ENCODE measurements around the gene S100B. TPM values are rescaled to one million over a fixed set of nuclear protein-coding genes. Genes with fewer than 3 reads are reported as not detected.

S100B gene
- total and polyA plus RNA-seq, 4 donors, result 0.79 to 1.4 (median 1.1) TPM

DNA sequence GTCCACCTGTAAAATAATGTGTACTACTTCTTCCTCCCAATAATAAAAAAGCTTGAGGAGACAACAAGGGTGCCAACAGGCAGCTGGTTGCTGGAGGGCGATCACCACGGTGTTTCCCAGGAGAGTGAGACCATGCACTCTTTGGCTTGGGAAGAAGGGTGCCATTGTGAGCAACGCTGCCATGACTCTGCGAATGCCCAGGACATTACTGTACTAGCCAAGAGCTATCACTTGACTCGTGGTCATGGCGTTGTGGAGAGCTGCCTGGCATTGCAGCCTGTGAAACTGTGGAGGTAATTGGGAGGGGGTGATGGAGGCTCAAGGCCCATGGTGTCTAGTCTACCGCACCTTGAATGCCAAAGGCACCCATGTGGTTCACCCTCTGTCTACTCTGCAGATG, 16.0 kb upstream of the S100B start:
- TF ChIP-seq SP1 (IDR thresholded peaks at IDR 0.05), result no peak
- no peak for TF ChIP-seq CTCF (IDR thresholded peaks at IDR 0.05; ENCODE audit: low read depth, low read length, missing input control)
- TF ChIP-seq RAD21 (IDR thresholded peaks at IDR 0.05), result no peak
- no peak for TF ChIP-seq YY1 (IDR thresholded peaks at IDR 0.05)
- TF ChIP-seq FOXA1 (IDR thresholded peaks at IDR 0.05), result no peak
- TF ChIP-seq JUND (IDR thresholded peaks at IDR 0.05), result no peak
- TF ChIP-seq MAX (IDR thresholded peaks at IDR 0.05), result no peak
- no peak for TF ChIP-seq FOXA2 (IDR thresholded peaks at IDR 0.05)
- TF ChIP-seq HNF4G (IDR thresholded peaks at IDR 0.05), result no peak
- no peak for TF ChIP-seq GABPA (IDR thresholded peaks at IDR 0.05 in 1 of 2, conservative IDR thresholded peaks at IDR 0.05 in 1 of 2)
- no peak for TF ChIP-seq TAF1 (conservative IDR thresholded peaks at IDR 0.05)
- no peak for TF ChIP-seq NR2F2 (IDR thresholded peaks at IDR 0.05)
- TF ChIP-seq, protein P1, sequence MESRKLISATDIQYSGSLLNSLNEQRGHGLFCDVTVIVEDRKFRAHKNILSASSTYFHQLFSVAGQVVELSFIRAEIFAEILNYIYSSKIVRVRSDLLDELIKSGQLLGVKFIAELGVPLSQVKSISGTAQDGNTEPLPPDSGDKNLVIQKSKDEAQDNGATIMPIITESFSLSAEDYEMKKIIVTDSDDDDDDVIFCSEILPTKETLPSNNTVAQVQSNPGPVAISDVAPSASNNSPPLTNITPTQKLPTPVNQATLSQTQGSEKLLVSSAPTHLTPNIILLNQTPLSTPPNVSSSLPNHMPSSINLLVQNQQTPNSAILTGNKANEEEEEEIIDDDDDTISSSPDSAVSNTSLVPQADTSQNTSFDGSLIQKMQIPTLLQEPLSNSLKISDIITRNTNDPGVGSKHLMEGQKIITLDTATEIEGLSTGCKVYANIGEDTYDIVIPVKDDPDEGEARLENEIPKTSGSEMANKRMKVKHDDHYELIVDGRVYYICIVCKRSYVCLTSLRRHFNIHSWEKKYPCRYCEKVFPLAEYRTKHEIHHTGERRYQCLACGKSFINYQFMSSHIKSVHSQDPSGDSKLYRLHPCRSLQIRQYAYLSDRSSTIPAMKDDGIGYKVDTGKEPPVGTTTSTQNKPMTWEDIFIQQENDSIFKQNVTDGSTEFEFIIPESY (IDR thresholded peaks at IDR 0.05), result no peak
- TF ChIP-seq RXRA (IDR thresholded peaks at IDR 0.05), result no peak
- no peak for TF ChIP-seq EGR1 (IDR thresholded peaks at IDR 0.05; ENCODE audit: low read depth in 2 of 2)
- TF ChIP-seq, protein P2, sequence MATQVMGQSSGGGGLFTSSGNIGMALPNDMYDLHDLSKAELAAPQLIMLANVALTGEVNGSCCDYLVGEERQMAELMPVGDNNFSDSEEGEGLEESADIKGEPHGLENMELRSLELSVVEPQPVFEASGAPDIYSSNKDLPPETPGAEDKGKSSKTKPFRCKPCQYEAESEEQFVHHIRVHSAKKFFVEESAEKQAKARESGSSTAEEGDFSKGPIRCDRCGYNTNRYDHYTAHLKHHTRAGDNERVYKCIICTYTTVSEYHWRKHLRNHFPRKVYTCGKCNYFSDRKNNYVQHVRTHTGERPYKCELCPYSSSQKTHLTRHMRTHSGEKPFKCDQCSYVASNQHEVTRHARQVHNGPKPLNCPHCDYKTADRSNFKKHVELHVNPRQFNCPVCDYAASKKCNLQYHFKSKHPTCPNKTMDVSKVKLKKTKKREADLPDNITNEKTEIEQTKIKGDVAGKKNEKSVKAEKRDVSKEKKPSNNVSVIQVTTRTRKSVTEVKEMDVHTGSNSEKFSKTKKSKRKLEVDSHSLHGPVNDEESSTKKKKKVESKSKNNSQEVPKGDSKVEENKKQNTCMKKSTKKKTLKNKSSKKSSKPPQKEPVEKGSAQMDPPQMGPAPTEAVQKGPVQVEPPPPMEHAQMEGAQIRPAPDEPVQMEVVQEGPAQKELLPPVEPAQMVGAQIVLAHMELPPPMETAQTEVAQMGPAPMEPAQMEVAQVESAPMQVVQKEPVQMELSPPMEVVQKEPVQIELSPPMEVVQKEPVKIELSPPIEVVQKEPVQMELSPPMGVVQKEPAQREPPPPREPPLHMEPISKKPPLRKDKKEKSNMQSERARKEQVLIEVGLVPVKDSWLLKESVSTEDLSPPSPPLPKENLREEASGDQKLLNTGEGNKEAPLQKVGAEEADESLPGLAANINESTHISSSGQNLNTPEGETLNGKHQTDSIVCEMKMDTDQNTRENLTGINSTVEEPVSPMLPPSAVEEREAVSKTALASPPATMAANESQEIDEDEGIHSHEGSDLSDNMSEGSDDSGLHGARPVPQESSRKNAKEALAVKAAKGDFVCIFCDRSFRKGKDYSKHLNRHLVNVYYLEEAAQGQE (IDR thresholded peaks at IDR 0.05), result no peak
- Histone ChIP-seq H3K4me1 (ENCODE audit: control insufficient read depth in 4 of 4, insufficient read depth in 4 of 4, low read length in 3 of 4) (no peaks in the 10 kb centered on the region), H3K4me3 (ENCODE audit: low read depth in 1 of 3, low read length in 3 of 3) (no peak overlapping the region), H3K9ac (ENCODE audit: low read depth in 1 of 2, low read length in 2 of 2) (no peak overlapping the region), H3K27ac (ENCODE audit: low read depth in 1 of 2, low read length in 2 of 2) (no peak overlapping the region), H3K27me3 (ENCODE audit: control insufficient read depth in 4 of 4, insufficient read depth in 4 of 4, low read length in 3 of 4) (peaks cover 0 to 3% (median 0%) of the 10 kb centered on the region in 4 donors), H3K9me3 (ENCODE audit: control insufficient read depth in 4 of 4, low read length in 3 of 4) (peaks cover 0 to 4% (median 0%) of the 10 kb centered on the region in 4 donors), H3K36me3 (ENCODE audit: control insufficient read depth in 4 of 4, insufficient read depth in 3 of 4, low read depth in 1 of 4, low read length in 3 of 4) (no peaks in the 10 kb centered on the region)
- DNase-seq (ENCODE audit: low spot score), result no peak
- WGBS, result 94% methylated on average over 7 of the region's 7 CpGs

GRCh38 chr21:46619846-46620245, 15.0 kb upstream of the S100B start:
- H3K27me3 ChIP-seq (ENCODE audit: control insufficient read depth in 4 of 4, insufficient read depth in 4 of 4, low read length in 3 of 4), result peaks cover 0 to 3% (median 0%) of the 10 kb centered on the region in 4 donors
- H3K9ac ChIP-seq (ENCODE audit: low read depth in 1 of 2, low read length in 2 of 2), result no peak overlapping the region
- no peaks in the 10 kb centered on the region for H3K36me3 ChIP-seq (ENCODE audit: control insufficient read depth in 4 of 4, insufficient read depth in 3 of 4, low read depth in 1 of 4, low read length in 3 of 4)
- DNase-seq (ENCODE audit: low spot score), result no peak
- no peak overlapping the region for H3K4me3 ChIP-seq (ENCODE audit: low read depth in 1 of 3, low read length in 3 of 3)
- no peaks in the 10 kb centered on the region for H3K4me1 ChIP-seq (ENCODE audit: control insufficient read depth in 4 of 4, insufficient read depth in 4 of 4, low read length in 3 of 4)
- H3K27ac ChIP-seq (ENCODE audit: low read depth in 1 of 2, low read length in 2 of 2), result no peak overlapping the region
- no peaks in the 10 kb centered on the region for H3K9me3 ChIP-seq (ENCODE audit: control insufficient read depth in 4 of 4, low read length in 3 of 4)
- WGBS, result 88% methylated on average over 2 of the region's 2 CpGs
- TF ChIP-seq CTCF (IDR thresholded peaks at IDR 0.05; ENCODE audit: low read depth, low read length, missing input control) (no peak), MAX (IDR thresholded peaks at IDR 0.05) (no peak), HNF4G (IDR thresholded peaks at IDR 0.05) (no peak), YY1 (IDR thresholded peaks at IDR 0.05) (no peak), FOXA1 (IDR thresholded peaks at IDR 0.05) (no peak), FOXA2 (IDR thresholded peaks at IDR 0.05) (no peak), RXRA (IDR thresholded peaks at IDR 0.05) (no peak), NR2F2 (IDR thresholded peaks at IDR 0.05) (no peak), GABPA (IDR thresholded peaks at IDR 0.05 in 1 of 2, conservative IDR thresholded peaks at IDR 0.05 in 1 of 2) (no peak), HNF4A (conservative IDR thresholded peaks at IDR 0.05) (no peak), EGR1 (IDR thresholded peaks at IDR 0.05; ENCODE audit: low read depth in 2 of 2) (no peak)
- TF ChIP-seq, protein P1 (IDR thresholded peaks at IDR 0.05), result no peak
